ENCODE data around the gene BRD1.

- TF ChIP-seq POLR2A (IDR thresholded peaks at IDR 0.05) (no peak), CTCF (IDR thresholded peaks at IDR 0.05) (no peak)
Measured at GRCh38 chr22:49866134-49866533, 38.5 kb upstream of the BRD1 start.

All from uterus (tissue), 2 donors.